HepG2 (cell line): ENCODE data around the gene MTCL1. TPM values are rescaled to one million over a fixed set of nuclear protein-coding genes. Genes with fewer than 3 reads are reported as not detected.

ENCODE experiments used
- BCL6 ChIP-seq: IDR thresholded peaks from 2 replicates; pipeline ENCODE4 v1.6.1; 2016; ENCODE audit warnings: missing genetic modification reagents, missing compliant biosample characterization
- GABPA ChIP-seq, 2 experiments: IDR thresholded peaks; 2 replicates each; pipeline ENCODE4 v1.6.1; 2011 to 2016; ENCODE audit warnings: low read depth in 2 of 2, low read length in 1 of 2, missing biosample characterization in 1 of 2, missing genetic modification characterization in 1 of 2
- GATAD2A ChIP-seq: IDR thresholded peaks from 2 replicates; pipeline ENCODE4 v1.6.1; 2016
- HNRNPL ChIP-seq: fragments of 200-400 bp; formaldehyde crosslinking; IDR thresholded peaks from 2 replicates; pipeline ENCODE4 v1.6.1; 2017; ENCODE audit warnings: mild to moderate bottlenecking, low read depth, low read length
- HNRNPLL ChIP-seq: fragments of 200-400 bp; formaldehyde crosslinking; IDR thresholded peaks from 2 replicates; pipeline ENCODE4 v1.6.1; 2017; ENCODE audit warnings: mild to moderate bottlenecking, low read depth, low read length; ENCODE audit not compliant: poor library complexity, severe bottlenecking
- HOXA9 ChIP-seq: sonication (generic); formaldehyde crosslinking; IDR thresholded peaks from 2 replicates; pipeline ENCODE4 v1.8.1; 2022; ENCODE audit warnings: missing genetic modification reagents, mild to moderate bottlenecking, moderate library complexity, borderline replicate concordance
- ONECUT2 ChIP-seq: sonication (generic); formaldehyde crosslinking; IDR thresholded peaks from 2 replicates; pipeline ENCODE4 v1.4.0; 2020; ENCODE audit warnings: missing genetic modification reagents
- RFX1 ChIP-seq: fragments of 450-650 bp; IDR thresholded peaks from 2 replicates; pipeline ENCODE4 v1.6.1; 2017
- RNF219 ChIP-seq: sonication (generic); formaldehyde crosslinking; IDR thresholded peaks from 2 replicates; pipeline ENCODE4 v1.5.0; 2020; ENCODE audit warnings: mild to moderate bottlenecking, missing genetic modification reagents
- SOX6 ChIP-seq, 2 experiments: fragments of 450-650 bp in 1 of 2; sonication (generic) in 1 of 2; formaldehyde crosslinking in 1 of 2; IDR thresholded peaks; 2 replicates each; pipeline versions ENCODE4 v1.4.0 to v1.6.1; 2017 to 2020; ENCODE audit warnings: antibody characterized with exemption in 1 of 2, mild to moderate bottlenecking in 1 of 2, missing genetic modification reagents in 1 of 2
- SSRP1 ChIP-seq: IDR thresholded peaks from 2 replicates; pipeline ENCODE4 v1.6.1; 2016; ENCODE audit warnings: control low read depth
- ZNF160 ChIP-seq: sonication (generic); formaldehyde crosslinking; IDR thresholded peaks from 2 replicates; pipeline ENCODE4 v1.8.0; 2022; ENCODE audit warnings: mild to moderate bottlenecking, inconsistent platforms, missing genetic modification reagents
- ZNF280D ChIP-seq: sonication (generic); formaldehyde crosslinking; IDR thresholded peaks from 2 replicates; pipeline ENCODE4 v1.5.1; 2020; ENCODE audit warnings: mild to moderate bottlenecking, missing genetic modification reagents
- ZNF350 ChIP-seq: sonication (generic); formaldehyde crosslinking; IDR thresholded peaks from 2 replicates; pipeline ENCODE4 v1.4.0; 2020; ENCODE audit warnings: mild to moderate bottlenecking, low read depth, missing genetic modification reagents, borderline replicate concordance
- ZNF572 ChIP-seq: sonication (generic); formaldehyde crosslinking; IDR thresholded peaks from 2 replicates; pipeline ENCODE4 v1.5.1; 2020; ENCODE audit warnings: mild to moderate bottlenecking, missing genetic modification reagents
- ZNF609 ChIP-seq: sonication (generic); formaldehyde crosslinking; IDR thresholded peaks from 2 replicates; pipeline ENCODE4 v1.4.0; 2020; ENCODE audit warnings: mild to moderate bottlenecking, missing genetic modification reagents, borderline replicate concordance
- ZNF710 ChIP-seq: sonication (generic); formaldehyde crosslinking; IDR thresholded peaks from 2 replicates; pipeline ENCODE4 v1.5.0; 2020; ENCODE audit warnings: mild to moderate bottlenecking, missing genetic modification reagents, borderline replicate concordance
- ZNF761 ChIP-seq: sonication (generic); formaldehyde crosslinking; conservative IDR thresholded peaks from 2 replicates; pipeline ENCODE4 v1.4.0; 2020; ENCODE audit warnings: mild to moderate bottlenecking, missing genetic modification reagents
- polyA plus RNA-seq, 8 experiments: library from polyadenylated mRNA; depleted of rRNA in 3 of 8; stranded (reverse) in 7 of 8; unstranded in 1 of 8; fragments of >200 nt; fragmentation: Illumina TruSeq in 4 of 8; extraction: Trizol in 4 of 8; gene quantifications; 2 replicates each; pipeline versions ENCODE4 v1.2.1 to v1.2.3, GENCODE V29; 2011 to 2016; ENCODE audit warnings: low read depth in 4 of 8, missing spikeins in 1 of 8, mixed read lengths in 1 of 8; ENCODE audit not compliant: insufficient read depth in 1 of 8
- total RNA-seq, 5 experiments: library from RNA; depleted of rRNA; stranded (reverse); fragments of >200 nt; fragmentation: Illumina TruSeq; extraction: Trizol; gene quantifications; 2 replicates each; pipeline ENCODE4 v1.2.3, GENCODE V29; 2016; ENCODE audit warnings: low read depth in 1 of 5

The MTCL1 gene
- total and polyA plus RNA-seq, 2 of the 13 experiments (the other 11 are each of a cell fraction or from before 2014, with no cell fraction given) = 3.1 to 3.2 TPM

GRCh38 chr18:8797206-8797605, 91.8 kb downstream of the MTCL1 start (continued):
- TF ChIP-seq RNF219 (CRISPR knock-in tag) = no peak
- no peak for TF ChIP-seq HOXA9 (CRISPR knock-in tag)
- TF ChIP-seq ZNF609 (CRISPR knock-in tag) = no peak
- peak; percentile 71 for TF ChIP-seq ONECUT2 (CRISPR knock-in tag)
- TF ChIP-seq BCL6 (CRISPR knock-in tag) = peak; percentile 20; the same call in 1 of the 2 replicates
- no peak for TF ChIP-seq HNRNPL
- no peak for TF ChIP-seq SSRP1
- TF ChIP-seq GABPA (IDR thresholded peaks at IDR 0.05; ENCODE audit: low read depth, low read length) = no peak
- TF ChIP-seq GABPA (CRISPR knock-in tag; IDR thresholded peaks at IDR 0.05; ENCODE audit: low read depth) = no peak
- no peak for TF ChIP-seq SOX6 (IDR thresholded peaks at IDR 0.05)
- TF ChIP-seq SOX6 (CRISPR knock-in tag; IDR thresholded peaks at IDR 0.05) = 0 out of 2 replicates have a peak, but pooled peaks have one; percentile 19
- TF ChIP-seq ZNF160 = no peak
- TF ChIP-seq ZNF280D (CRISPR knock-in tag) = no peak
- no peak for TF ChIP-seq ZNF761
- TF ChIP-seq ZNF350 = no peak
- no peak for TF ChIP-seq RFX1
- no peak for TF ChIP-seq ZNF572 (CRISPR knock-in tag)
- TF ChIP-seq HNRNPLL = no peak
- no peak for TF ChIP-seq ZNF710
- peak; percentile 37; the same call in 1 of the 2 replicates for TF ChIP-seq GATAD2A (CRISPR knock-in tag)
